ENCODE results near the gene FNDC3B. TPM values are rescaled to one million over a fixed set of nuclear protein-coding genes. Genes with fewer than 3 reads are reported as not detected.

Gene FNDC3B
- total RNA-seq, 1 donor from 2014 or later, result 29.5 TPM

GRCh38 chr3:172179680-172180399 is 140.5 kb downstream of the FNDC3B start:
- no peaks in the 10 kb centered on the region for H3K9me3 ChIP-seq (ENCODE audit: low read depth)
- peaks cover 17% of the 10 kb centered on the region for H3K36me3 Mint-ChIP-seq
- no peaks in the 10 kb centered on the region for H3K36me3 ChIP-seq
- peaks cover 63% of the 10 kb centered on the region for H3K79me2 ChIP-seq (ENCODE audit: low read depth)
- no peaks in the 10 kb centered on the region for H3K27me3 ChIP-seq
- no peak overlapping the region for H3K4me3 ChIP-seq
- DNase-seq (ENCODE audit: low spot score), result no peak
- H3K27ac Mint-ChIP-seq, result no peak overlapping the region
- H4K20me1 ChIP-seq (ENCODE audit: low read depth), result peaks cover 26% of the 10 kb centered on the region
- no peaks in the 10 kb centered on the region for H3K9me3 Mint-ChIP-seq
- H3F3A ChIP-seq (ENCODE audit: low read depth), result peaks cover 8% of the 10 kb centered on the region
- no peak overlapping the region for H3K4me3 Mint-ChIP-seq
- no peak overlapping the region for H3K9ac ChIP-seq
- peaks cover 20% of the 10 kb centered on the region for H3K4me1 ChIP-seq
- no peak overlapping the region for H3K27ac ChIP-seq
- no peaks in the 10 kb centered on the region for H3K27me3 Mint-ChIP-seq (ENCODE audit: insufficient read depth, low read depth)
- TF ChIP-seq EZH2 (IDR thresholded peaks at IDR 0.05) (no peak), EZH2phosphoT487 (IDR thresholded peaks at IDR 0.05) (no peak), CTCF (IDR thresholded peaks at IDR 0.05) (no peak)
- no peak overlapping the region for H3K4me2 ChIP-seq
- H3K4me1 Mint-ChIP-seq, result peaks cover 55% of the 10 kb centered on the region
- H2AFZ ChIP-seq (replicated peaks), result no peak overlapping the region

DNA sequence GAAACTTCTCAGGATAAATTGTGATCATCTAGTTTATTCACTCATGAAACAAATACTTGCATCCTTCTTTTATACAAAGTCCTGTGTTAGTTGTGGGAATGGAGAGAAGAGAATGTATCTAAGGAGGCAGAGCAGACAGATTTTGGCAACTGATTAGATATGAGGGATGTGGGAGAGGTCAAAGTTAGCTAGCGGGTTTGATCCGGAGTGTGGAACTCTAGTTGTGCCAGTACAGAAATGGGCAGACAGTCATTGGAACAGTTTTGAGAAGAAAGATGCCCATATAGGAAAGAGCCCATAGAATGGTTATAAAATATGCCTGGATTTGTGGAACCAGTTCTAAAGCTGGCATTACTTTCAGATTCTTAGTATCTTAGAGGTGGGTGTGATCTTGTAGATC is 141.1 kb downstream of the FNDC3B start:
- H3K4me1 ChIP-seq, result peaks cover 14% of the 10 kb centered on the region
- H3K79me2 ChIP-seq (ENCODE audit: low read depth), result peaks cover 64% of the 10 kb centered on the region
- no peak overlapping the region for H3K9ac ChIP-seq
- no peaks in the 10 kb centered on the region for H3K27me3 ChIP-seq
- Mint-ChIP-seq H3K27me3 (ENCODE audit: insufficient read depth, low read depth) (no peaks in the 10 kb centered on the region), H3K27ac (no peak overlapping the region), H3K9me3 (no peaks in the 10 kb centered on the region), H3K36me3 (peaks cover 17% of the 10 kb centered on the region), H3K4me1 (peaks cover 48% of the 10 kb centered on the region), H3K4me3 (no peak overlapping the region)
- peaks cover 1% of the 10 kb centered on the region for H3F3A ChIP-seq (ENCODE audit: low read depth)
- H4K20me1 ChIP-seq (ENCODE audit: low read depth), result peaks cover 26% of the 10 kb centered on the region
- H3K4me3 ChIP-seq, result no peak overlapping the region
- H3K27ac ChIP-seq, result no peak overlapping the region
- no peaks in the 10 kb centered on the region for H3K36me3 ChIP-seq
- no peak for DNase-seq (ENCODE audit: low spot score)
- no peaks in the 10 kb centered on the region for H3K9me3 ChIP-seq (ENCODE audit: low read depth)
- H2AFZ ChIP-seq (replicated peaks), result no peak overlapping the region
- TF ChIP-seq EZH2phosphoT487 (IDR thresholded peaks at IDR 0.05) (no peak), EZH2 (IDR thresholded peaks at IDR 0.05) (no peak), CTCF (IDR thresholded peaks at IDR 0.05) (no peak)
- no peak overlapping the region for H3K4me2 ChIP-seq

DNA sequence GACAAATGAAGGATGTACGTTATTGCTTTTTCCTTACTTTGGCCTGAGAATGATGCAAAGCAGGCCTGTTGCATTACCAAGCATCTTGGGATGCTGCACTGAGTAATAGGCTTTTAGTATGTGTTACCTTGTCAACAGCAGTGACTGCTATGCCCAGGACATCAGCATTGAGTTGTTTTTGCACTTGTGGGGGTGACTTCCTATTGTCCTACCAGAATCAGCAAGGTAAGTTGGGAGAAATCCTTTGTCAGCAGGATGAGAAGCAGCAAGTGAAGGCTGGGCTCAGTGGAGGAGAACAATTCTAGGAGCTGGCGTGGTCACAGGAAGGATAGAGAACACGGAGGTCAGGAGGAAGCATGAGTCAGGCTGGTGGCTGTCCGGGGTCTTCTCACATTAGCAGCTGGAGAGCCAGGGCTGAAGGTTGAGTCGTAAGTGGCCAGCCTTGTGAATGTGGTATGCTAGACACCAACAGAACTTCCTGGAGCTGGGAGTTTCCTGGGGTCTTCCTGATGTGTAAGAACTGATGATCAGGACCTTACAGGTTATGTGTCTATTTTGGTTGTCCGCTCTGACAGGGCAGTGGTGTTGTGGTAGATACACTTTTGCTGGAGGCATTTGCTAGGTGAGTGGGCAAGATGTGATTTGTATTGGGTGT is 142.7 kb downstream of the FNDC3B start:
- H3K4me2 ChIP-seq, result no peak overlapping the region
- no peaks in the 10 kb centered on the region for H3F3A ChIP-seq (ENCODE audit: low read depth)
- no peak overlapping the region for H3K4me3 ChIP-seq
- no peaks in the 10 kb centered on the region for H3K27me3 Mint-ChIP-seq (ENCODE audit: insufficient read depth, low read depth)
- peaks cover 53% of the 10 kb centered on the region for H3K79me2 ChIP-seq (ENCODE audit: low read depth)
- no peaks in the 10 kb centered on the region for H3K4me1 ChIP-seq
- no peak for DNase-seq (ENCODE audit: low spot score)
- peak overlapping the region; percentile 7 for H3K27ac Mint-ChIP-seq
- no peaks in the 10 kb centered on the region for H3K36me3 ChIP-seq
- peaks cover 16% of the 10 kb centered on the region for H4K20me1 ChIP-seq (ENCODE audit: low read depth)
- no peak overlapping the region for H3K27ac ChIP-seq
- TF ChIP-seq EZH2 (IDR thresholded peaks at IDR 0.05) (no peak), CTCF (IDR thresholded peaks at IDR 0.05) (no peak), EZH2phosphoT487 (IDR thresholded peaks at IDR 0.05) (no peak)
- no peak overlapping the region for H3K9ac ChIP-seq
- no peak overlapping the region for H3K4me3 Mint-ChIP-seq
- no peaks in the 10 kb centered on the region for H3K27me3 ChIP-seq
- peaks cover 33% of the 10 kb centered on the region for H3K4me1 Mint-ChIP-seq
- no peaks in the 10 kb centered on the region for H3K9me3 ChIP-seq (ENCODE audit: low read depth)
- no peaks in the 10 kb centered on the region for H3K9me3 Mint-ChIP-seq
- no peak overlapping the region for H2AFZ ChIP-seq (replicated peaks)
- H3K36me3 Mint-ChIP-seq, result peaks cover 17% of the 10 kb centered on the region

Data from neural progenitor cell (in vitro differentiated cells).